DMS153 treated with DMSO at 0.1 percent for 48 hours (cell line): Measurements from ENCODE around the gene HINFP.
"Not testable (repeated sequence)": the region's sequence is repeated elsewhere in the genome, so short reads cannot be mapped to it uniquely, and the experiment has no call there.

Experiments used
- DNase-seq: peaks from one replicate; lab custom pipeline; 2025; ENCODE audit not compliant: unreplicated experiment; lab: John Stamatoyannopoulos, UW

HINFP gene

GRCh38 chr11:119116601-119117000, 4.8 kb upstream of the HINFP start:
- DNase-seq: no peak

- DNase-seq: no peak
Measured at GRCh38 chr11:119117004-119117706, 4.2 kb upstream of the HINFP start.

- no peak for DNase-seq
Measured at GRCh38 chr11:119118227-119118626, 3.2 kb upstream of the HINFP start.

- DNase-seq: no peak
Measured at GRCh38 chr11:119118946-119119345, 2.4 kb upstream of the HINFP start.

GRCh38 chr11:119120639-119121007, 757 bp upstream of the HINFP start:
- DNase-seq: no peak

- DNase-seq: no peak
Measured at GRCh38 chr11:119121811-119122124, 388 bp downstream of the HINFP start.

GRCh38 chr11:119125821-119126220, 4.4 kb downstream of the HINFP start:
- DNase-seq: no peak

GRCh38 chr11:119126675-119127268, 5.4 kb downstream of the HINFP start:
- DNase-seq: no peak

- DNase-seq: no peak
Measured at GRCh38 chr11:119130662-119131061, 9.3 kb downstream of the HINFP start.

GRCh38 chr11:119134389-119134978, 13.1 kb downstream of the HINFP start:
- no peak for DNase-seq

GRCh38 chr11:119139276-119139675, 17.9 kb downstream of the HINFP start:
- not testable (repeated sequence) for DNase-seq

- DNase-seq: peak; percentile 35
Measured at GRCh38 chr11:119144825-119145486, 23.6 kb downstream of the HINFP start.

- DNase-seq: no peak
Measured at GRCh38 chr11:119145551-119145950, 24.2 kb downstream of the HINFP start.

- DNase-seq: no peak
Measured at GRCh38 chr11:119147604-119148333, 26.4 kb downstream of the HINFP start.

GRCh38 chr11:119148720-119149017, 27.3 kb downstream of the HINFP start:
- no peak for DNase-seq

GRCh38 chr11:119149018-119149785, 27.8 kb downstream of the HINFP start, which contains the start of gene ABCG4:
Gene ABCG4, plus strand, starts transcription at chr11:119149052. Its CDS starts 914 bp downstream, at chr11:119149966.
- DNase-seq: no peak

GRCh38 chr11:119149786-119150275, 28.5 kb downstream of the HINFP start:
- DNase-seq: no peak

- no peak for DNase-seq
Measured at GRCh38 chr11:119152043-119152442, 30.7 kb downstream of the HINFP start.

GRCh38 chr11:119152604-119153003, 31.2 kb downstream of the HINFP start:
- DNase-seq: no peak

- DNase-seq: no peak
Measured at GRCh38 chr11:119153049-119153818, 31.9 kb downstream of the HINFP start.
